HepG2 (cell line): ENCODE results near the gene MICA. TPM values are rescaled to one million over a fixed set of nuclear protein-coding genes. Genes with fewer than 3 reads are reported as not detected.

Experiments used
- ATAC-seq: fragments of 200-7000 bp; cut with Tn5 transposase; 3 replicates; pipeline ENCODE4 v1.9.1; 2020; ENCODE audit warnings: mild to moderate bottlenecking, moderate library complexity
- BruUV-seq: library from RNA; stranded (reverse); fragments of 400-500 nt; replicated peaks from 2 replicates; lab custom pipeline; 2021; lab: Mats Ljungman, UMichigan
- CTCF ChIA-PET: fragments of 300-600 bp; formaldehyde crosslinking; extraction: SDS; loops from one replicate; lab custom pipeline; 2021; ENCODE audit warnings: low total read pairs, inconsistent platforms, low intra/inter-chr PET ratio; lab: Yijun Ruan, JAX
- POLR2A ChIA-PET: fragments of 350-600 bp; sonication (Branson Sonifier 250); formaldehyde crosslinking; loops from one replicate; lab custom pipeline; 2020; ENCODE audit warnings: antibody characterized with exemption, inconsistent platforms; lab: Yijun Ruan, JAX
- DNase-seq: peaks from one replicate; pipeline ENCODE4 v3.0.0-alpha.2; 2015; ENCODE audit warnings: low spot score
- FAIRE-seq: peaks from 3 replicates; lab custom pipeline; 2011; peaks lifted over from hg19 to GRCh38; lab: Jason Lieb, UNC
- H2AFZ ChIP-seq: one replicate; pipeline ENCODE4 v1.6.1; 2011; ENCODE audit warnings: low read length, inconsistent platforms
- H3K27ac ChIP-seq: fragments of 300-600 bp; 3 replicates; pipeline ENCODE4 v1.8.0; 2011; ENCODE audit warnings: mixed run types, mild to moderate bottlenecking, mixed read lengths, low read length, inconsistent platforms; ENCODE audit not compliant: insufficient read depth; ENCODE audit errors: extremely low read length
- H3K27me3 ChIP-seq, 2 experiments: fragments of 200-600 bp in 1 of 2; 2 replicates in 1 of 2; 3 replicates in 1 of 2; pipeline versions ENCODE4 v1.6.0 to v1.8.0; 2011; ENCODE audit warnings: low read length in 2 of 2, mild to moderate bottlenecking in 2 of 2, moderate library complexity in 2 of 2, inconsistent platforms in 1 of 2; ENCODE audit not compliant: insufficient read depth in 2 of 2, control insufficient read depth in 1 of 2
- H3K36me3 ChIP-seq, 2 experiments: fragments of 200-600 bp in 1 of 2; replicated peaks in 1 of 2; 2 replicates in 1 of 2; 3 replicates in 1 of 2; pipeline versions ENCODE4 v1.5.1 to v1.8.0; 2011; ENCODE audit warnings: low read length in 2 of 2, inconsistent platforms in 1 of 2; ENCODE audit not compliant: insufficient read depth in 2 of 2, control insufficient read depth in 1 of 2
- H3K4me1 ChIP-seq: 2 replicates; pipeline ENCODE4 v1.5.1; 2012; ENCODE audit warnings: low read length, inconsistent platforms; ENCODE audit not compliant: insufficient read depth
- H3K4me2 ChIP-seq: 2 replicates; pipeline ENCODE4 v1.6.0; 2011; ENCODE audit warnings: low read depth, low read length, inconsistent platforms
- H3K4me3 ChIP-seq, 3 experiments: fragments of 200-600 bp in 1 of 3; sonication (generic), shearing (Covaris generic) in 1 of 3; replicated peaks in 1 of 3; 2 replicates each; pipeline ENCODE4 v1.5.1; 2011 to 2016; ENCODE audit warnings: low read length in 3 of 3, inconsistent platforms in 2 of 3, low read depth in 2 of 3, mild to moderate bottlenecking in 2 of 3, control low read depth in 1 of 3, mixed read lengths in 1 of 3; ENCODE audit not compliant: insufficient read depth in 1 of 3
- H3K79me2 ChIP-seq: one replicate; pipeline ENCODE4 v1.6.1; 2011; ENCODE audit warnings: low read length, inconsistent platforms; ENCODE audit not compliant: insufficient read depth
- H3K9ac ChIP-seq: 2 replicates; pipeline ENCODE4 v1.6.0; 2011; ENCODE audit warnings: mild to moderate bottlenecking, low read depth, low read length, inconsistent platforms; ENCODE audit not compliant: insufficient read depth
- H3K9me3 ChIP-seq: 2 replicates; pipeline ENCODE4 v1.5.1; 2012; ENCODE audit warnings: mild to moderate bottlenecking, low read length
- H4K20me1 ChIP-seq: 2 replicates; pipeline ENCODE4 v1.6.0; 2011; ENCODE audit warnings: inconsistent platforms, mild to moderate bottlenecking, low read length, moderate library complexity; ENCODE audit not compliant: insufficient read depth
- GABPB1 ChIP-seq: IDR thresholded peaks from 2 replicates; pipeline ENCODE4 v1.6.1; 2016; ENCODE audit warnings: mild to moderate bottlenecking, missing genetic modification reagents, moderate library complexity, missing compliant biosample characterization
- KDM2A ChIP-seq: sonication (generic); formaldehyde crosslinking; IDR thresholded peaks from 2 replicates; pipeline ENCODE4 v1.4.0; 2020; ENCODE audit warnings: low read depth, missing genetic modification reagents, borderline replicate concordance
- MEF2D ChIP-seq: sonication (generic); formaldehyde crosslinking; IDR thresholded peaks from 2 replicates; pipeline ENCODE4 v1.5.1; 2020; ENCODE audit warnings: mild to moderate bottlenecking, missing genetic modification reagents
- MIER3 ChIP-seq: IDR thresholded peaks from 2 replicates; pipeline ENCODE4 v1.6.1; 2016; ENCODE audit warnings: missing compliant biosample characterization, borderline replicate concordance
- NAIF1 ChIP-seq: sonication (generic); formaldehyde crosslinking; IDR thresholded peaks from 2 replicates; pipeline ENCODE4 v1.5.0; 2020; ENCODE audit warnings: mild to moderate bottlenecking, missing genetic modification reagents, borderline replicate concordance
- NFE2 ChIP-seq: sonication (generic); formaldehyde crosslinking; IDR thresholded peaks from 2 replicates; pipeline ENCODE4 v1.4.0; 2020; ENCODE audit warnings: missing genetic modification reagents
- NFYB ChIP-seq: sonication (generic); formaldehyde crosslinking; IDR thresholded peaks from 2 replicates; pipeline ENCODE4 v1.4.0; 2020; ENCODE audit warnings: missing genetic modification reagents
- POLR2G ChIP-seq: fragments of 200-400 bp; formaldehyde crosslinking; IDR thresholded peaks from 2 replicates; pipeline ENCODE4 v1.6.1; 2018; ENCODE audit warnings: mild to moderate bottlenecking, low read depth, low read length, moderate library complexity
- RAD21 ChIP-seq: fragments of 450-650 bp; formaldehyde crosslinking; IDR thresholded peaks from 2 replicates; pipeline ENCODE4 v1.5.0; 2020; ENCODE audit warnings: mild to moderate bottlenecking
- STAG1 ChIP-seq: sonication (generic); formaldehyde crosslinking; IDR thresholded peaks from 2 replicates; pipeline ENCODE4 v1.4.0; 2020; ENCODE audit warnings: missing genetic modification reagents
- TBX2 ChIP-seq: sonication (generic); formaldehyde crosslinking; IDR thresholded peaks from 2 replicates; pipeline ENCODE4 v1.5.0; 2020; ENCODE audit warnings: missing genetic modification reagents, mild to moderate bottlenecking, borderline replicate concordance
- U2AF1 ChIP-seq: fragments of 200-400 bp; formaldehyde crosslinking; optimal IDR thresholded peaks from 2 replicates; pipeline ENCODE3; 2017; ENCODE audit warnings: mild to moderate bottlenecking, low read depth, low read length
- ZNF451 ChIP-seq: sonication (generic); formaldehyde crosslinking; IDR thresholded peaks from 2 replicates; pipeline ENCODE4 v1.5.0; 2020; ENCODE audit warnings: mild to moderate bottlenecking, missing genetic modification reagents
- ZNF501 ChIP-seq: sonication (generic); formaldehyde crosslinking; IDR thresholded peaks from 2 replicates; pipeline ENCODE4 v1.5.1; 2020; ENCODE audit warnings: mild to moderate bottlenecking, moderate library complexity, missing genetic modification reagents
- ZNF768 ChIP-seq: sonication (generic); formaldehyde crosslinking; IDR thresholded peaks from 2 replicates; pipeline ENCODE4 v1.4.0; 2020; ENCODE audit warnings: missing genetic modification reagents
- ZNF782 ChIP-seq: sonication (generic); formaldehyde crosslinking; IDR thresholded peaks from 2 replicates; pipeline ENCODE4 v1.4.0; 2020; ENCODE audit warnings: missing genetic modification reagents, mild to moderate bottlenecking, borderline replicate concordance
- ZNF891 ChIP-seq: sonication (generic); formaldehyde crosslinking; IDR thresholded peaks from 2 replicates; pipeline ENCODE4 v1.5.0; 2020; ENCODE audit warnings: mild to moderate bottlenecking, missing genetic modification reagents
- WGBS: methylation state at CpG from one replicate; pipeline ENCODE4 v1.1.6; 2017; ENCODE audit warnings: low lambda C conversion rate; 5-methylcytosine and 5-hydroxymethylcytosine counted together
- in situ Hi-C: cut with HindIII; loops from 2 replicates; pipeline ENCODE4 v1.10.0; 2017; ENCODE audit warnings: low pct_unique_long_range_greater_than_20kb; ENCODE audit not compliant: extremely low pct_ligation_motif_present
- intact Hi-C: fragments of 100-400 bp; cut with micrococcal nuclease; formaldehyde crosslinking; loops from one replicate; pipeline ENCODE4 v1.10.0; 2022; ENCODE audit not compliant: unreplicated experiment
- polyA plus RNA-seq, 8 experiments: library from polyadenylated mRNA; depleted of rRNA in 3 of 8; stranded (reverse) in 7 of 8; unstranded in 1 of 8; fragments of >200 nt; fragmentation: Illumina TruSeq in 4 of 8; extraction: Trizol in 4 of 8; gene quantifications; 2 replicates each; pipeline versions ENCODE4 v1.2.1 to v1.2.3, GENCODE V29; 2011 to 2016; ENCODE audit warnings: low read depth in 4 of 8, missing spikeins in 1 of 8, mixed read lengths in 1 of 8; ENCODE audit not compliant: insufficient read depth in 1 of 8
- total RNA-seq, 5 experiments: library from RNA; depleted of rRNA; stranded (reverse); fragments of >200 nt; fragmentation: Illumina TruSeq; extraction: Trizol; gene quantifications; 2 replicates each; pipeline ENCODE4 v1.2.3, GENCODE V29; 2016; ENCODE audit warnings: low read depth in 1 of 5
- TF ChIP-seq, protein P1 (sequence below): sonication (generic); formaldehyde crosslinking; IDR thresholded peaks from 2 replicates; pipeline ENCODE4 v1.8.0; 2022; ENCODE audit warnings: missing genetic modification reagents, mild to moderate bottlenecking, inconsistent platforms, borderline replicate concordance
- TF ChIP-seq, protein P2 (sequence below): IDR thresholded peaks from 2 replicates; pipeline ENCODE4 v1.6.1; 2016; ENCODE audit warnings: low read depth, borderline replicate concordance
- TF ChIP-seq, protein P3 (sequence below): sonication (generic); formaldehyde crosslinking; IDR thresholded peaks from 2 replicates; pipeline ENCODE4 v1.8.0; 2023; ENCODE audit warnings: mild to moderate bottlenecking, missing genetic modification reagents

Gene MICA
- total and polyA plus RNA-seq, 2 of the 13 experiments (the other 11 are each of a cell fraction or from before 2014, with no cell fraction given), result 21.6 to 38.1 TPM

DNA sequence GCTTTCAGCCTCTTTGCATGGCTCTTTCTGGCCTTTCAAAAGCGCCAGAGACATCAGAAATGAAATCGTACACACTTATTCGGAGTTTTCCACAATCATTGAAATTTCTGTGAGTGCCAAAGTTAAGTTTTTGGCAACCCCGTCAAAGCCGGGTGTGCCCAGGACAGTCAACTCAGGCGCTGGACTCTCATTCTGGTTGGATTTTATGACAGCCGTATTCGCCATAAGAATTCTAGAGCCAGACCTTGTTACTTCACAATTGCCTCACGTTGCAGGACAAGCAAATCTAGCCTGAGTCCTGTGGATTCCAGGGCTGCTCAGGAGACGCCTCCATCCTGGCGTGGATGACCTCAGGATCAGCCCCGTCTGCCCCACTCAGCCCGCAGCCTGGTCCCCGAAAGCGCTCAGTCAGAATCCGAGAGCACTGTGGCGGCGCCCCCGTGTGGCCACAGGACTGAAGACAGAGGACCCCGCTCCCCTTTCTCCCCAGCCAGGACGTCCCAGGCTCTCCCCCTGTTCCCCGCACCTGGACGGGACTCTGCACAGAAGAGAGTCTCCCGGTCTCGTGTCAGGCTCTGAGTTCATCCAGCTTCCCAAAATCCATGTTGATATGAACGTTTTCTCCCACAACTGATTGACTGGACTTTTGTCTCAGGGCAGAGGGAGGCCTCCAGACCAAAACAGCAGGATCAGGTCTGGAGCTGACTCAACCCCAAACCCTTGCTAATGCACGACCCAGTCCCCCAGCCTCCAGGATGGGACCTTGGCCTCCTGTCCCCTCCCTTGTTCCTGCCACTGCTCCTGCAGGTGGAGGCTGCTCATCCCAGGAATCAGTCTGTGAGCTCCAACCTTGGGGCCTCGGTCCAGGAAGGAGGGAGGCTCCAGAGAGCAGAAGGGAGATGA lies 38.2 kb downstream of the MICA start:
- WGBS, result 21% methylated on average over 14 of the region's 28 CpGs
- H4K20me1 ChIP-seq, result no peaks in the 10 kb centered on the region
- ChIA-PET POLR2A (interaction anchor here (0.9 to 2.4 kb wide), 4 partner anchors 21 to 42 kb away, joined by 3 to 22 read pairs (median 9); partner anchors contain the start of gene MICA), CTCF (interaction anchor here (3.4 kb wide), 1 partner anchor 44 kb away, joined by 102 read pairs; no protein-coding TSS in a partner anchor)
- peaks cover 0 to 12% of the 10 kb centered on the region in 2 experiments; a peak in 3 of 5 replicates for H3K27me3 ChIP-seq
- in situ Hi-C loops, result loop anchor here (5.0 kb wide), 1 partner anchor 39 kb away; the partner anchor contains the start of gene MICA
- no peak overlapping the region for H3K9ac ChIP-seq
- ATAC-seq (peak; percentile 95), DNase-seq (peak; percentile 60), FAIRE-seq (peak; percentile 72)
- H3K4me3 ChIP-seq, result peak overlapping the region in 1 of 3 experiments; percentile 38; a peak in 2 of 6 replicates
- H3K4me2 ChIP-seq, result peak overlapping the region; percentile 56
- H2AFZ ChIP-seq, result no peak overlapping the region
- H3K27ac ChIP-seq, result no peak overlapping the region
- no peaks in the 10 kb centered on the region for H3K36me3 ChIP-seq
- peaks cover 17% of the 10 kb centered on the region for H3K4me1 ChIP-seq
- peaks cover 17% of the 10 kb centered on the region for H3K9me3 ChIP-seq
- intact Hi-C loops, result loop anchor here (1.0 kb wide), 1 partner anchor 42 kb away; no protein-coding TSS in a partner anchor
- BruUV-seq, result no TSS peak
- no peaks in the 10 kb centered on the region for H3K79me2 ChIP-seq
- TF ChIP-seq ZNF768 (CRISPR knock-in tag) (no peak), ZNF891 (CRISPR knock-in tag) (peak; percentile 82), NFE2 (CRISPR knock-in tag) (no peak), ZNF782 (0 out of 2 replicates have a peak, but pooled peaks have one; percentile 42), ZNF501 (CRISPR knock-in tag) (peak; percentile 65; the same call in 1 of the 2 replicates), STAG1 (CRISPR knock-in tag) (peak; percentile 82), NAIF1 (CRISPR knock-in tag) (no peak), RAD21 (CRISPR knock-in tag) (peak; percentile 83), GABPB1 (0 out of 2 replicates have a peak, but pooled peaks have one; percentile 25), MEF2D (CRISPR knock-in tag) (0 out of 2 replicates have a peak, but pooled peaks have one; percentile 36), ZNF451 (no peak), TBX2 (no peak), NFYB (CRISPR knock-in tag) (no peak), KDM2A (CRISPR knock-in tag) (peak; percentile 62; the same call in 1 of the 2 replicates), U2AF1 (no peak), POLR2G (no peak), MIER3 (CRISPR knock-in tag) (peak; percentile 26; the same call in 1 of the 2 replicates)
- TF ChIP-seq, protein P1, sequence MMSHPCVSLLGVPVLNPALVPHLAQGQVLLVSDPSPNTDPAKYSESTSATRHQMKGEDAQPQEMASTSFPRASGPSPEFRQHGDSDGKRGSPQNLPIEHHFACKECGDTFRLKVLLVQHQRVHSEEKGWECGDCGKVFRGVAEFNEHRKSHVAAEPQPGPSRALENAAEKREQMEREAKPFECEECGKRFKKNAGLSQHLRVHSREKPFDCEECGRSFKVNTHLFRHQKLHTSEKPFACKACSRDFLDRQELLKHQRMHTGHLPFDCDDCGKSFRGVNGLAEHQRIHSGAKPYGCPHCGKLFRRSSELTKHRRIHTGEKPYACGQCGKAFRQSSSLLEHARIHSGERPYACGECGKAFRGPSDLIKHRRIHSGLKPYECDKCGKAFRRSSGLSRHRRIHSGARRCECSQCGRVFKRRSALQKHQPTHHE (CRISPR knock-in tag), result no peak
- TF ChIP-seq, protein P2, sequence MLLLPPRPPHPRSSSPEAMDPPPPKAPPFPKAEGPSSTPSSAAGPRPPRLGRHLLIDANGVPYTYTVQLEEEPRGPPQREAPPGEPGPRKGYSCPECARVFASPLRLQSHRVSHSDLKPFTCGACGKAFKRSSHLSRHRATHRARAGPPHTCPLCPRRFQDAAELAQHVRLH (CRISPR knock-in tag), result peak; percentile 32; the same call in 1 of the 2 replicates
- TF ChIP-seq, protein P3, sequence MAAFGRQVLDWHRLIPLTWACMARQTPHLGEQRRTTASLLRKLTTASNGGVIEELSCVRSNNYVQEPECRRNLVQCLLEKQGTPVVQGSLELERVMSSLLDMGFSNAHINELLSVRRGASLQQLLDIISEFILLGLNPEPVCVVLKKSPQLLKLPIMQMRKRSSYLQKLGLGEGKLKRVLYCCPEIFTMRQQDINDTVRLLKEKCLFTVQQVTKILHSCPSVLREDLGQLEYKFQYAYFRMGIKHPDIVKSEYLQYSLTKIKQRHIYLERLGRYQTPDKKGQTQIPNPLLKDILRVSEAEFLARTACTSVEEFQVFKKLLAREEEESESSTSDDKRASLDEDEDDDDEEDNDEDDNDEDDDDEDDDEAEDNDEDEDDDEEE (CRISPR knock-in tag), result peak; percentile 90; the same call in 1 of the 2 replicates
